ENCODE data around the gene HSF2BP. TPM values are rescaled to one million over a fixed set of nuclear protein-coding genes. Genes with fewer than 3 reads are reported as not detected.
"Not testable (repeated sequence)": the region's sequence is repeated elsewhere in the genome, so short reads cannot be mapped to it uniquely, and the experiment has no call there.

HSF2BP gene
- total RNA-seq, 4 donors from 2014 or later: 0.63 to 1.2 (median 0.66) TPM; not detected in 1

DNA sequence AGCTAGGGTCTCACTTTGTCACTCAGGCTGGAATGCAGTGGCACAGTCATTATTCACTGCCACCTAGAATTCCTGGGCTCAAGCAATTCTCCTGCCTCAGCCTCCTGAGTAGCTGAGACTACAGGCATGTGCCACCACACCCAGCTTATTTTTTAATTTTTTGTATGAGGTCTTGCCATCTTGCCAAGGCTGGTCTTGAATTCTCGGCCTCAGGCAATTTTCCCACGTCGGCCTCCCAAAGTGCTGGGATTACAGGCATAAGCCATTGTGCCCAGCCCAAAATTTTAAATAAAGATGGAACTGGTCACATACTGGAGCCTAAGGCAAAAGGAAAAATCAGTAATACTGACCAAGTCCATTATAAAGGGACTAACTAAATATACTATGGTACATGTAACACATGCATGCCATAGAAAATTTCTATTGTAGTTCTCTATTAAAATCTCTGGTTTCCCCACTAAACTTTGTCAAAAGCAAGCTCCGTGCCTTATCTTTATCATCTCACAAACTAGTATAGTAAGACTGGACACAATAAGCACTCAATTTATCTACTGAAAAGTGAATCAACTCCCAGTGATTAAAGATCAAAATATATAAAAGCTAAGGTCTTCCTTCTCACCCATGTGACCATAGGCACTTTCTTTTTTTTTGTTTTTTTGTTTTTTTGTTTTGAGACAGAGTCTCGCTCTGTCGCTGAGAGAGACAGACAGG lies 61.6 kb downstream of the HSF2BP start:
- Histone ChIP-seq H3K4me3 (no peak overlapping the region), H3K36me3 (no peaks in the 10 kb centered on the region), H3K27ac (replicated peaks in 1 of 4) (no peak overlapping the region), H3K27me3 (no peaks in the 10 kb centered on the region), H3K4me1 (no peaks in the 10 kb centered on the region), H3K9me3 (no peaks in the 10 kb centered on the region)
- intact Hi-C loops (cut with DNase I): no loop called here
- 93% methylated on average over 6 of the region's 6 CpGs for WGBS
- DNase-seq (ENCODE audit: extremely low spot score): no peak
- TF ChIP-seq, protein P1, sequence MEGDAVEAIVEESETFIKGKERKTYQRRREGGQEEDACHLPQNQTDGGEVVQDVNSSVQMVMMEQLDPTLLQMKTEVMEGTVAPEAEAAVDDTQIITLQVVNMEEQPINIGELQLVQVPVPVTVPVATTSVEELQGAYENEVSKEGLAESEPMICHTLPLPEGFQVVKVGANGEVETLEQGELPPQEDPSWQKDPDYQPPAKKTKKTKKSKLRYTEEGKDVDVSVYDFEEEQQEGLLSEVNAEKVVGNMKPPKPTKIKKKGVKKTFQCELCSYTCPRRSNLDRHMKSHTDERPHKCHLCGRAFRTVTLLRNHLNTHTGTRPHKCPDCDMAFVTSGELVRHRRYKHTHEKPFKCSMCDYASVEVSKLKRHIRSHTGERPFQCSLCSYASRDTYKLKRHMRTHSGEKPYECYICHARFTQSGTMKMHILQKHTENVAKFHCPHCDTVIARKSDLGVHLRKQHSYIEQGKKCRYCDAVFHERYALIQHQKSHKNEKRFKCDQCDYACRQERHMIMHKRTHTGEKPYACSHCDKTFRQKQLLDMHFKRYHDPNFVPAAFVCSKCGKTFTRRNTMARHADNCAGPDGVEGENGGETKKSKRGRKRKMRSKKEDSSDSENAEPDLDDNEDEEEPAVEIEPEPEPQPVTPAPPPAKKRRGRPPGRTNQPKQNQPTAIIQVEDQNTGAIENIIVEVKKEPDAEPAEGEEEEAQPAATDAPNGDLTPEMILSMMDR (IDR thresholded peaks at IDR 0.05): no peak
- TF ChIP-seq POLR2AphosphoS5 (IDR thresholded peaks at IDR 0.05) (no peak), EP300 (IDR thresholded peaks at IDR 0.05) (no peak)

DNA sequence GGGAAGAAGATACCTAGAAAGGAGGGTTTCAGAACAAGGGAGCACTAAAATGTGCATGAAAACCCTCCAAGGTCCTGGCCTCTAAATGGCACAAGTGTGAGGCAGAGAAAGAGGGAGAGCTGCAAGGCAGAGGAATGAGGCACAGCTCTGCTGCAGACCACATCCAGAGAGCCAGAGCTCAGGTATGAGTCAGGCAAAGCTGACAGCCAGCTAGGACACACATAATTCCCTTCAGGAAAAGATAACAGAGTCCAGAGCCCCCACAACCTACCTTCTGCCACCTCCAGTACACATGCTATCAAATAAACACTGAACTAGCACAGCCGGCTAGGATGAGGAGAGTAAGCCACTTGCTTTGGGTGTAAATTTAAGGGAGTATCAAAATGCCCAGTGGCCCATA lies 62.2 kb downstream of the HSF2BP start:
- TF ChIP-seq POLR2AphosphoS5 (IDR thresholded peaks at IDR 0.05): no peak
- TF ChIP-seq EP300 (IDR thresholded peaks at IDR 0.05): no peak
- TF ChIP-seq POLR2A (IDR thresholded peaks at IDR 0.05; ENCODE audit: low read depth): no peak
- TF ChIP-seq, protein P1 (IDR thresholded peaks at IDR 0.05): no peak
- H3K4me1 ChIP-seq: no peaks in the 10 kb centered on the region
- H3K36me3 ChIP-seq: no peaks in the 10 kb centered on the region
- H3K27ac ChIP-seq (replicated peaks in 1 of 4): no peak overlapping the region
- WGBS: 100% methylated on average over 1 of the region's 1 CpG
- H3K9me3 ChIP-seq: no peaks in the 10 kb centered on the region
- DNase-seq (ENCODE audit: extremely low spot score): no peak
- no peak overlapping the region for H3K4me3 ChIP-seq
- H3K27me3 ChIP-seq: no peaks in the 10 kb centered on the region
- intact Hi-C loops (cut with DNase I): no loop called here

DNA sequence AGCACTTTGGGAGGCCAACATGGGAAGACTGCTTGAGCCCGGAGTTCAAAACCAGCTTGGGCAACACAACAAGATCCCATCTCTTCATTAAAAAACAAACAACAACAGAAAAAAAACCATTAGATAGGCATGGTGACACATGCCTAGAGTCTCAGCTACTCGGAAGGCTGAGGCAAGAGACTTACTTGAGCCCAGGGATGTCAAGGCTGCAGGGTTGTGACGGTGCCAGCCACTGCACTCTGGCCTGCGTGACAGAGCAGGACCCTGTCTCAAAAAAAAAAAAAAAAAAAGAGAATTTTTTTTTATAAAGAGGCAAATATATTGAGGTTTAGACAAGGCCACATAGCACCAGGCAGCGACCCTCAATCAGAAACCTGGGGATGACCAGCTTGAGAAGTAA lies 62.7 kb downstream of the HSF2BP start:
- Histone ChIP-seq H3K27me3 (no peaks in the 10 kb centered on the region), H3K27ac (replicated peaks in 1 of 4) (no peak overlapping the region), H3K9me3 (no peaks in the 10 kb centered on the region), H3K4me1 (no peaks in the 10 kb centered on the region), H3K4me3 (no peak overlapping the region), H3K36me3 (no peaks in the 10 kb centered on the region)
- intact Hi-C loops (cut with DNase I): no loop called here
- DNase-seq (ENCODE audit: extremely low spot score): no peak
- 93% methylated on average over 5 of the region's 5 CpGs for WGBS
- no peak for TF ChIP-seq EP300 (IDR thresholded peaks at IDR 0.05)
- TF ChIP-seq, protein P1 (IDR thresholded peaks at IDR 0.05): no peak
- no peak for TF ChIP-seq POLR2AphosphoS5 (IDR thresholded peaks at IDR 0.05)
- TF ChIP-seq POLR2A (IDR thresholded peaks at IDR 0.05; ENCODE audit: low read depth): no peak

DNA sequence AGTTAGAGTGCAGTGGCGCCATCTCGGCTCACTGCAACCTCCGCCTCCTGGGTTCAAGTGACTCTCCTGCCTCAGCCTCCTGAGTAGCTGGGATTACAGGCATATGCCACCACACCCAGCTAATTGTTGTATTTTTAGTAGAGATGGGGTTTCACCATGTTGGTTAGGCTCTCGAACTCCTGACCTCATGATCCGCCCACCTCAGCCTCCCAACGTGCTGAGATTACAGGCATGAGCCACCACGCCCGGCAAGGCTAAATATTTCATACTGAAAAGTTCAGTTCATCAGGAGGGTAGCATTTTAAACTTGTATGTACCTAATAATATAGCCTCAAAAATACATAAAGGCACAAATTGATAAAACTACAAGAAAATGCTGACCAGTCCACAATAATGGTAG lies 63.5 kb downstream of the HSF2BP start:
- H3K27ac ChIP-seq (replicated peaks in 1 of 4); H3K9me3 ChIP-seq; H3K4me1 ChIP-seq; DNase-seq (ENCODE audit: extremely low spot score); H3K27me3 ChIP-seq; H3K36me3 ChIP-seq; H3K4me3 ChIP-seq; intact Hi-C loops (cut with DNase I): not testable (repeated sequence)
- 92% methylated on average over 8 of the region's 8 CpGs for WGBS

DNA sequence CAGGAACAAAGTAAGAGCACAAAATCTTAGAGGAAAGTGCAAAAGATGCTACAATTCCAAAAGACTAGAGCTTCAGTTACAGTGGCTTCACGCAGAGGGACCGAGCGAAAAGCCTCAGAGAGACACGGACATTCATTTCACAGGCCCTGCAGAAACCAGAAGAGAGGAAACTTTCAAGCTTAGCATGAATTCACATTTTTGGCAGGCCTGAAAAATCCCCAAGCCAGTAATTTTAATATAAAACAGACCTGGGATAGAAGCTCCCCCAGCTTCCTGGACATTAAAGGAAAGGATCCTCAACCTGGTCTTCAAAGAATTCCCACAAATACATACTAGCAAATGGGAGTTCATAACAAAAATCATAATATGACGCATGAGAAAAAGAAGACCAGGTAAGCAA lies 66.2 kb downstream of the HSF2BP start:
- DNase-seq (ENCODE audit: extremely low spot score): no peak
- H3K4me1 ChIP-seq: no peaks in the 10 kb centered on the region
- H3K4me3 ChIP-seq: no peak overlapping the region
- no peaks in the 10 kb centered on the region for H3K9me3 ChIP-seq
- no peak overlapping the region for H3K27ac ChIP-seq (replicated peaks in 1 of 4)
- WGBS: 83% methylated on average over 5 of the region's 5 CpGs
- H3K36me3 ChIP-seq: no peaks in the 10 kb centered on the region
- no peak for TF ChIP-seq POLR2AphosphoS5 (IDR thresholded peaks at IDR 0.05)
- TF ChIP-seq, protein P1 (IDR thresholded peaks at IDR 0.05): no peak
- no peak for TF ChIP-seq EP300 (IDR thresholded peaks at IDR 0.05)
- TF ChIP-seq POLR2A (IDR thresholded peaks at IDR 0.05; ENCODE audit: low read depth): no peak
- H3K27me3 ChIP-seq: no peaks in the 10 kb centered on the region
- intact Hi-C loops (cut with DNase I): no loop called here
